HG02938 (cell line): ENCODE results near the gene FHOD1.

ENCODE experiments used
- ATAC-seq: cut with Tn5 transposase; IDR thresholded peaks from one replicate; pipeline ENCODE4 v1.9.1; 2021; ENCODE audit warnings: mild to moderate bottlenecking, moderate library complexity; ENCODE audit not compliant: unreplicated experiment

The FHOD1 gene

DNA sequence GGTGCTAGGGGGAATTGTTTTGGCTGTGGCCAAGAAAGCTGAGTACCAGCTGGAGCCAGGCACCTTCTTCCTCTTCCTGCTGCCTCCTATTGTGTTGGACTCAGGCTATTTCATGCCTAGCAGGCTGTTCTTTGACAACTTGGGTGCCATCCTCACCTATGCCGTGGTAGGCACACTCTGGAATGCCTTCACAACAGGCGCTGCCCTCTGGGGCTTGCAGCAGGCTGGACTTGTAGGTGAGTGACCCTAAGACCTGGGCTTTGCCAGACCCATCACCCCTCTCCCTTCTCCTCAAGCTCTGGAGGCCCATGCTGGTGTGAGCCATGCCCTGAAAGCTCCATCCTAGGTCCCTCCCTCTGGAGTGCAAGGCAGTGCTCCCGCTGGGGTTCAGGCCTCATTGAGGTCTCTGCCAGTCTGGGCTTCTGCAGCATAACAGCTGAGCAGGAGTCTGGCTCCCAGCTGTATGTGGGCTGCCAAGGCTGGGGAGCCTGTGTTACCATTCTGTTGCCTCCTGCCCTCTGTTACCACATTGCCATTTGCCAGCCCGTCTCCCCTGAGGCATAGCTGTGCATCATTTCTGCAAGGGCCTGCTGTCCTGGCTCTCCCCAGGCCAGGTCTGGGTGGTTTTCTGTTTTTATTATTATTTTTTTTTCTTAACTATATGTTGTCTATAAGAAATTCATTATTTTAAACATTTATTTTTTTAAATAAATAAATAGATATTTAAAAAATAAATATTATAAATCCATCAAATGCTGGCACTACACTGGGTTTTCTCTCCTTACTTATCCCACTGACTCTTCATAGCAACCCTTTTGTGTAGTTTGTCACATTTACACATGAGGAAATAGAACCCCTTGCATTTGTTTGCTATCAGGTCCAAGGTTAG is 5.6 kb upstream of the FHOD1 start:
- no peak for ATAC-seq

DNA sequence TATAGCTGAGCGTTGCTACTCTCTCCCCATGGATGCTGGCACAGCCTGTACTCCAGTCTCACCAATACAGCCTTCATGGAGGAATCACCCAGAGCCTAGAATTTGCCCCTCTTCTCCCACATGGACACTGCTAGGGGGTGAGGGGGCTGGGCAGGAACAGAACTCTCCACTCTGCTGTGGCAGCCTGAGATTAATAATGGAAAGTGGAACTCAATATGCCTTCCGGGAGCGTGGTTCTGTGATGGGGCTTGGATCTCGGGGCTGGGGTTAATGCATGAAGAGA is 2.7 kb upstream of the FHOD1 start:
- no peak for ATAC-seq

DNA sequence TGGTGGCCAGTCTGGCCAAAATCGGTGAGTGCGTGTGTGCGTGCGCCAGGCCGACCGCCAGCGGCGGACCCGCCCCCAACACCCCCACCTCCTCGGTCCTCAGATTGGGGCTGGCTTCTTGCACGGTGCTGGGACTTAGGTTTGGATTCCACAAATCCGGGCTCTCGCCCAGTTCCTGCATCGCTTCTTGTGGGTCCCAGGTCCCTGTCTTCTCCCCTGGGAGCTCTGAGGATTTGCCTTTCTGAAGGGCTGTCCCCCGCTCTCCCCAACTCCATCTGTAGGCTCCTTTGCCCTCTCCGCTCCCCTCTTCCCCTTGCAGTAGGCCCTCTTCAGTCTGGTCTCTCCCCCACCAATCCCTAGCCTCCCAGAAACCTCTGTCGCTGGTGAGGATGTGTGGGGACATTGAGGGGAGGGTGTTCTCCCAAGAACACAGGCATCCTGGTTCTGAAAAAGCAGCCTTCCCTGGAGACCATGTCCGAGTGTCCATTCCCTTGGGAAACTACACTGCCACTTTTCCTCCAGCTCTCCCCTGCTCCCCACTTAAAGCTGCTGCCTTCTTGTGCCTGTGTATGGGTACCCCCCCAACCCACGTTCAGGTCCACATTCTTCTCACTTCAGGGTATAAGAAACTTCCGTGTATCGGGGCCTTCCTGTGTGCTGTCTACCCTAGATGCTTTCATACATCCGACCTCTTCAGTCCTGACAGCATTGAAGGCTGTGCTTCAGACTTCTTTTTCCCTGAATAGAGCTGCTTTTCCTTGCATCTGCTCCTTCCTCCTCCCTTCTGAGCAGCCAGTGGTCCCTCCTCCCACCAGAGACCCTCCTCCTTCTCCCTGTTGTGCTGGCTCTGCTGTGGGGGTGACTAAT is 2.1 kb upstream of the FHOD1 start:
- ATAC-seq = no peak

GRCh38 chr16:67248401-67249177 is 1.3 kb upstream of the FHOD1 start, which contains the start of gene SLC9A5:
TSS of gene SLC9A5 (plus strand) at chr16:67248979. CDS start at chr16:67249015, 36 bp downstream.
- ATAC-seq = no peak

- ATAC-seq = no peak
These were observed 756 bp upstream of the FHOD1 start for GRCh38 chr16:67248073-67248400.

GRCh38 chr16:67246756-67247191 is 507 bp downstream of the FHOD1 start:
- ATAC-seq = no peak

GRCh38 chr16:67246081-67246755 is 1.1 kb downstream of the FHOD1 start:
- no peak for ATAC-seq

- ATAC-seq = no peak
These were observed 1.6 kb downstream of the FHOD1 start for GRCh38 chr16:67245674-67246080.

DNA sequence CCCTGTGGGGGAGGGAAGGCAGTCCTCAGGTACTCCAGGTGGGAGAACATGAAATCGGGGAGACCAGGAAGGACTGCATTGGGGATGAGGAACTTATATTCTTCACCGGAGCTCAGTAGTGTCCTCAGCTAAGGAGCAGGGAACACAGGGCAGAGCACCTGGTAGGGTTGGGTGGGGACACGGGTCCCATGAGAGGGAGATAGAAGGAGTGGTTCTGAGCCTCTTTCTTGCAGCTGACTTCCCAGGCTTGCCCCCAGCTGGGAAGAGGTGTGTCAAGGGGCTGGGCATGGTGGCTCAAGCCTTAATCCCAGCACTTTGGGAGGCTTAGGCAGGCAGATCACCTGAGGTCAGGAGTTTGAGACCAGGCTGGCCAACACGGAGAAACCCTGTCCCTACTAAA is 2.1 kb downstream of the FHOD1 start:
- no peak for ATAC-seq

DNA sequence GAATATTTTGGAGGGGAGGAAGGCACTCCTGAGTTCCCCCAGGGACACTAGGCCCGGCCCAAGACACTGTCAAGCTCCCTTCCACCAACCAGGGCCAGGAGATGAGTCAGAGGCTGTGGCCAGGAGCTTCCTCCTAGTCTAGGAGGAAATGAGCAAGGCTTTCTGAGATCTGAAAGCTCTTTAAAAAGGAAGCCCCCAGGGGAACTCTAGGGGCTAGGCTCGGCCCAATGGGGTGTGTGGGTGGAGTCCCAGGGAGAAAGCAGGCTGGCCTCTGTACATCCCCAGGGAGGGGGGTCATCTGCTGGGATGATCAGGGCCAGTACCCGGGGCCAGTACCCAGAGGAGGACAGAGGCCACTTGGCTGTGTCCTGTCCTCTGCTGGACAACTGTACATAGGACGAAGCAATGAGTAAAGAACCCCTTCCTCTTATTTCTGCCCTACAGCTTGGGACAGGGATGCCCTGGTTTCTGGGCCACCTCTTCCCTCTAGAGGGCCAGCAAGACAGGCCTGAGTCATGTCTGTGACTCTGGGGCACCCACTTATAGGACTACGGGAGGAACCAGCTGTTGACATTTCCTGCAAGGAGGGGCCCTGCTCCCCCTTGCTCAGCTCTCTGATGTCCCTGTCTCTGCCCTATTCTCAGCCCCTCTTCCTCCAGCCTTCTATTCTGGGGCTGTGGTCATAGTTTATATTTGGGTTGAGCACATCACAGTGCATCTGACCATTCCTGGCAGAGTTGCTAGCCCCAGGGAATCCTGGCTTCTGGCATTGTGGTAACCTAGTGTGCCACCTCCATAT is 2.7 kb downstream of the FHOD1 start:
- peak; percentile 54 for ATAC-seq

- ATAC-seq = no peak
These were observed 3.8 kb downstream of the FHOD1 start for GRCh38 chr16:67243481-67243880.

GRCh38 chr16:67242138-67242730 is 5.0 kb downstream of the FHOD1 start:
- ATAC-seq = no peak

GRCh38 chr16:67241008-67241900 is 6.0 kb downstream of the FHOD1 start:
- ATAC-seq = no peak

GRCh38 chr16:67240506-67240905 is 6.8 kb downstream of the FHOD1 start:
- no peak for ATAC-seq

DNA sequence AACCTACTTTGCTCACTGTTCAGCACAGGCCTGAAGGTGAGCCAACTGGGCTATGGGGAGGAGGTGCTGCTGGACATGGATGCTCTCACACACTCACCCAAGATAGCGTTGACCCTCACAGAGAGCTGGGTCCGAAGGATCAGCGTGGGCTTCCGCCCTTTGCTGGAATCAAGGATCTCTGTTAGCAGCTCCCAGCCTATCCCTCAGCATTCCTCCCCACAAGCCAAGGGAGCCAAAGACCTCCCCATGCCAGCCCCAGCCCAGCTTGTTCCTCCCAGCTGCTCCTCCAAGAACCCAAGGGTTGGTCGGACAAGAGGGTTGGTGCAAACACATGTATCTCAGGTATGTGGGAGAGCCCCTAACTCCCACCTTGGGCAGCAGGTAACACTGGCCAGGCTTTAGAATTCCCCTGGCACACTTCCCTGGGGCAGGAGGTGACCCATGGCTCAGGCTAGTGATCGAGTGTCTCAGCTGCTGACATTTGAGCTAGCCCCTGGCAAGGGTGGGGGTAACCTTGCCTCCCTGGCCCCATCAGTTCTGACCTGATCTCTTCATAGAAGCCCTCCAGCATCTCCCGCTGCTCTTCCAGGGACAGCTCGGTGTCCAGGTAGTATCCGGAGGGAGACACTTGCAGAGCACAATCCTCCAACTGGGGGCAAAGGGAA is 8.3 kb downstream of the FHOD1 start:
- no peak for ATAC-seq

DNA sequence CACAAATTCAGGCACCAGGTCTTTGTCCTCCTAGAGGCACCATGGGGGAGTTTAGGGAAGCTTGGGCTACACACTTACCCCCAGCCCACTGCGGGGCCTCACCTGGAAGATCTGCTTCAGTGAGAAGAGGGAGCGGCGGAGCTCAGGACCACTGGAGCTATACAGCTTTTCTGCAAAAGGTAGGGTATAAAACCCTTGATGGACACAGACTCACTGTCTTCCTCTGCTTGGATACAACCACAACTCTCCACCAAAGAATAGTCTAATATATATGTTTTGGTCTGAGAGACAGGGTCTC is 9.1 kb downstream of the FHOD1 start:
- no peak for ATAC-seq

DNA sequence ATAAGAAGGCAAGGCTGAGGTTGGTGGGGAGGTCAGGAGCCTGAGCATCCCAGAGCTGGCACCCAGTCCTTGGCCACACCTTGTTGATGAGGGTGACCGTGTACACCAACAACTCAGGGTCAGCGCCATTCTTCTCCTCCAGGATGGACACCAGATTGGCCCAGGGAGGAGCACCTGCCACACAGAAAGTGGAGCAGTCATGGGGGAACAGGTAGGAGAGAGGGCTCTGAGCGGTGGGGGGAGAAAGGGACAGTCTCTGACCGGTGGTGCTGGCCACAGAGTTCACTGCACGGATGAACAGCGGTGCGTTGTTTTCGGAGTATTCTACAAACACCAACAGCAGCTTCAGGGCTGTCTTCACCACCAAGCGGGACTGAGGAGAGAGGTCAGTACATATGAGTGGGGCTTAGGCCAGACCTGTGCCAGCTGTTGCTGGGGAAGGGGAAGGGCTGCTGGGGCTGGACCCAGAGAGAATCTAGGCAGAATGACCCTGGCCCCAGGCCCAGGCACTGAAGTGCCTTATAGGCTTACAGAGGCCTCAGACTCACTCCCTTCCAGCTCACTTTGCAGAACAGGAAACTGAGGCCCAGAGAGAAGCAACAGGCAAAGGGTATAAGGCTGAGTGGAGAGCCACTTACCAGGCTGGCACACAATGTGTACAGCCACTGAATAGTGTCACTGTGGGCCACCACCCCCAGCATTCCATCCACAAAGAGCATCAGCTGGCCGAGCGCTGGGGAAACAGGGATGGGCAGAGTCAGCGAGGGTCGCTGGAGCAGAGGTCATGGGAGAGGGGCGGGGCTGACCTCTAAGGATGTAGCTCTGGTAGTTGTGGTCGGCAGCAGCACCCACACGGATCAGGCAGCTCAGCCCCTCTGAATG is 9.6 kb downstream of the FHOD1 start:
- no peak for ATAC-seq
